Vagina (tissue), 2 donors: ENCODE data around the gene HTR3A. TPM values are rescaled to one million over a fixed set of nuclear protein-coding genes. Genes with fewer than 3 reads are reported as not detected.

Source experiments
- DNase-seq, 2 donors: peaks; one replicate each; pipeline ENCODE4 v3.0.0-alpha.2; 2017; ENCODE audit errors: extremely low spot score in 2 of 2
- H3K27ac ChIP-seq: fragments of 200-600 bp; sonication (generic); one replicate; pipeline ENCODE4 v1.5.1; 2019
- H3K27me3 ChIP-seq: fragments of 200-600 bp; sonication (generic); one replicate; pipeline ENCODE4 v1.5.1; 2019
- H3K36me3 ChIP-seq, 2 donors: fragments of 200-600 bp; sonication (generic); one replicate each; pipeline ENCODE4 v1.5.1; 2017 to 2019
- H3K4me1 ChIP-seq: fragments of 200-600 bp; sonication (generic); one replicate; pipeline ENCODE4 v1.5.1; 2019
- H3K4me3 ChIP-seq, 2 donors: fragments of 200-600 bp; sonication (generic); 1 replicate in 1 of 2; 2 replicates in 1 of 2; pipeline ENCODE4 v1.5.1; 2016 to 2019
- H3K9me3 ChIP-seq: fragments of 200-600 bp; sonication (generic); one replicate; pipeline ENCODE4 v1.5.1; 2019
- POLR2A ChIP-seq, 2 donors: fragments of 450-650 bp; IDR thresholded peaks; one replicate each; pipeline ENCODE4 v1.6.1; 2017; ENCODE audit warnings: antibody characterized with exemption in 2 of 2, mild to moderate bottlenecking in 2 of 2, moderate library complexity in 2 of 2
- POLR2AphosphoS5 ChIP-seq, 2 donors: sonication (generic); formaldehyde crosslinking; IDR thresholded peaks; one replicate each; pipeline ENCODE4 v1.9.0; 2017; ENCODE audit warnings: antibody characterized with exemption in 2 of 2, mild to moderate bottlenecking in 2 of 2, low read depth in 1 of 2; ENCODE audit not compliant: insufficient read depth in 1 of 2
- intact Hi-C: fragments of 100-400 bp; cut with DNase I; formaldehyde crosslinking; loops from one replicate; pipeline ENCODE4 v1.15.1; 2023
- total RNA-seq: library from RNA; depleted of rRNA; stranded (reverse); fragments of >200 nt; gene quantifications from one replicate; pipeline ENCODE4 v1.2.3, GENCODE V29; 2016
- TF ChIP-seq, protein P1 (sequence below), 3 experiments: fragments of 450-650 bp in 2 of 3; fragments of 200-600 bp in 1 of 3; sonication (generic) in 1 of 3; IDR thresholded peaks; one replicate each; pipeline ENCODE4 v1.5.1; 2017 to 2019; ENCODE audit warnings: antibody characterized with exemption in 3 of 3, mild to moderate bottlenecking in 2 of 3, moderate library complexity in 2 of 3

HTR3A gene
- total RNA-seq, 1 donor from 2014 or later = not detected

DNA sequence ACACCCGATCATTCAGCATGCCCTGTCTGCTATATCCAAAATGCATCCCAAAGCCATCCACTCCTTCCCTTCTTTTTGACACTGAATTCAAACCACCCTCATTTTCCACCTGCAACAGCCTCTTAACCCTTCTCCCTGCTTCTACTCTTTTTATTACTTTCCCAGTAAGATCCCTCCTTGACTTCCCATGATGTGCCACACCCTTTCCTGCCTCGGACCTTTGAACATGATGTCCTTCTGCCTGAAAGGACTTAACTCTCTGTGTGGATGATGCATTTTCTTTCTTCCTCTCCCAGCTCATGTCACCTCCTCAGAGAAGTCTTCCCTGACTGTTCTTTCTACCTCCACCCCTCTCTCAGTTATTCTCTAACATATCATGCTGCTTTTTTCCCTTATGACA, 36.5 kb downstream of the HTR3A start:
- no peaks in the 10 kb centered on the region for H3K9me3 ChIP-seq
- TF ChIP-seq POLR2A (IDR thresholded peaks at IDR 0.05) (no peak), POLR2AphosphoS5 (IDR thresholded peaks at IDR 0.05; ENCODE audit: insufficient read depth in 1 of 2, low read depth in 1 of 2) (no peak)
- TF ChIP-seq, protein P1, sequence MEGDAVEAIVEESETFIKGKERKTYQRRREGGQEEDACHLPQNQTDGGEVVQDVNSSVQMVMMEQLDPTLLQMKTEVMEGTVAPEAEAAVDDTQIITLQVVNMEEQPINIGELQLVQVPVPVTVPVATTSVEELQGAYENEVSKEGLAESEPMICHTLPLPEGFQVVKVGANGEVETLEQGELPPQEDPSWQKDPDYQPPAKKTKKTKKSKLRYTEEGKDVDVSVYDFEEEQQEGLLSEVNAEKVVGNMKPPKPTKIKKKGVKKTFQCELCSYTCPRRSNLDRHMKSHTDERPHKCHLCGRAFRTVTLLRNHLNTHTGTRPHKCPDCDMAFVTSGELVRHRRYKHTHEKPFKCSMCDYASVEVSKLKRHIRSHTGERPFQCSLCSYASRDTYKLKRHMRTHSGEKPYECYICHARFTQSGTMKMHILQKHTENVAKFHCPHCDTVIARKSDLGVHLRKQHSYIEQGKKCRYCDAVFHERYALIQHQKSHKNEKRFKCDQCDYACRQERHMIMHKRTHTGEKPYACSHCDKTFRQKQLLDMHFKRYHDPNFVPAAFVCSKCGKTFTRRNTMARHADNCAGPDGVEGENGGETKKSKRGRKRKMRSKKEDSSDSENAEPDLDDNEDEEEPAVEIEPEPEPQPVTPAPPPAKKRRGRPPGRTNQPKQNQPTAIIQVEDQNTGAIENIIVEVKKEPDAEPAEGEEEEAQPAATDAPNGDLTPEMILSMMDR (IDR thresholded peaks at IDR 0.05) = no peak
- no peak for DNase-seq
- H3K4me3 ChIP-seq = no peak overlapping the region
- intact Hi-C loops = no loop called here
- H3K4me1 ChIP-seq = no peaks in the 10 kb centered on the region
- no peak overlapping the region for H3K27ac ChIP-seq
- H3K36me3 ChIP-seq = no peaks in the 10 kb centered on the region
- H3K27me3 ChIP-seq = no peaks in the 10 kb centered on the region

- TF ChIP-seq POLR2AphosphoS5 (IDR thresholded peaks at IDR 0.05; ENCODE audit: insufficient read depth in 1 of 2, low read depth in 1 of 2) (no peak), POLR2A (IDR thresholded peaks at IDR 0.05) (no peak)
- TF ChIP-seq, protein P1 (IDR thresholded peaks at IDR 0.05) = no peak
- DNase-seq = no peak
- Histone ChIP-seq H3K27ac (no peak overlapping the region), H3K36me3 (no peaks in the 10 kb centered on the region), H3K9me3 (no peaks in the 10 kb centered on the region), H3K4me1 (no peaks in the 10 kb centered on the region), H3K4me3 (no peak overlapping the region), H3K27me3 (no peaks in the 10 kb centered on the region)
- intact Hi-C loops = no loop called here
Measured at GRCh38 chr11:114015117-114015516, 40.2 kb downstream of the HTR3A start.

DNA sequence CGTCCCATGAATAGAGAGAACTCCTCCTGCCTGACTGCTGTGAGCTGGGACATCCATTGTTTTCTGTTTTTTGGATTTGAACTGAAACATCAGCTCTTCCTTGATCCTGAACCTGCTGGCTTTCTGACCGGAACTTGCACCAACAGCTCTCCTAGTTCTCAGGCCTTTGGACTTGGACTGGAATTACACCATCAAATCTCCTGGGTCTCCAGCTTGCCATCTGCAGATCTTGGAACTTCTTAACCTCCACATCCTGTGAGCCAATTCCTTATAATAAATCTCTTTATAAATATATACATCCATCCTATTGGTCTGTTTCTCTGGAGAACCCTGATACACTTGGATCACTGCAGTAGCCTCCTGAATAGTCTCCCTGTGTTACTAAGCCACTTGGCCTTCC, 42.1 kb downstream of the HTR3A start:
- TF ChIP-seq POLR2A (IDR thresholded peaks at IDR 0.05) (no peak), POLR2AphosphoS5 (IDR thresholded peaks at IDR 0.05; ENCODE audit: insufficient read depth in 1 of 2, low read depth in 1 of 2) (no peak)
- TF ChIP-seq, protein P1 (IDR thresholded peaks at IDR 0.05) = no peak
- no peak for DNase-seq

DNA sequence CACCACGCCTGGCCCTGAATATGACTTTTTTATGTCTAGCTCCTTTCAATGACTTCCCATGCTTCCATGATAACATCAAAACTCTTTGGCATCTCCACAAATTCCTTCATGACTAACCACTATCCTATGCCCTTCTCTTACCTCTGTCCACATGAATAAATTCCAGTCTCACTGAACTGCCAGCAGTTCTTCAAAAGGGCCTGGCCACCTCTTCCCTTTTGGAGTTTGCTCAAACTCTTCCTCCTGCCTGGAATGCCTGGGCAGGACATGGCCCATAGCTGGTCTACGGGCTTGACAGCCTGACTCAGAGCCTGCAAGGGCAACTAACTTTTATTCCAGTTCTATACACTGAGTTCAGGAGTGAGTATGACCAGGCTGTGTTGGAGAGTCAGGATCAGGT, 42.8 kb downstream of the HTR3A start:
- Histone ChIP-seq H3K4me1 (no peaks in the 10 kb centered on the region), H3K9me3 (no peaks in the 10 kb centered on the region), H3K36me3 (no peaks in the 10 kb centered on the region), H3K27me3 (no peaks in the 10 kb centered on the region), H3K27ac (no peak overlapping the region), H3K4me3 (no peak overlapping the region)
- TF ChIP-seq, protein P1 (IDR thresholded peaks at IDR 0.05) = no peak
- TF ChIP-seq POLR2A (IDR thresholded peaks at IDR 0.05) (no peak), POLR2AphosphoS5 (IDR thresholded peaks at IDR 0.05; ENCODE audit: insufficient read depth in 1 of 2, low read depth in 1 of 2) (no peak)
- intact Hi-C loops = no loop called here
- DNase-seq = no peak

More for the DNA sequence above, 42.1 kb downstream of the HTR3A start:
- H3K4me3 ChIP-seq = no peak overlapping the region
- no peaks in the 10 kb centered on the region for H3K4me1 ChIP-seq
- H3K27me3 ChIP-seq = no peaks in the 10 kb centered on the region
- intact Hi-C loops = no loop called here
- no peaks in the 10 kb centered on the region for H3K9me3 ChIP-seq
- H3K27ac ChIP-seq = no peak overlapping the region
- no peaks in the 10 kb centered on the region for H3K36me3 ChIP-seq

GRCh38 chr11:114019046-114019445, 44.1 kb downstream of the HTR3A start:
- Histone ChIP-seq H3K4me1 (no peaks in the 10 kb centered on the region), H3K36me3 (no peaks in the 10 kb centered on the region), H3K27ac (no peak overlapping the region), H3K27me3 (no peaks in the 10 kb centered on the region), H3K4me3 (no peak overlapping the region), H3K9me3 (no peaks in the 10 kb centered on the region)
- intact Hi-C loops = no loop called here
- DNase-seq = no peak
- no peak for TF ChIP-seq POLR2AphosphoS5 (IDR thresholded peaks at IDR 0.05; ENCODE audit: insufficient read depth in 1 of 2, low read depth in 1 of 2)
